ENCODE results near the gene GRID1. TPM values are rescaled to one million over a fixed set of nuclear protein-coding genes. Genes with fewer than 3 reads are reported as not detected.

Gene GRID1
- total RNA-seq, 3 donors from 2014 or later, result 2.3 to 8.5 (median 5.9) TPM

- no peak for DNase-seq (ENCODE audit: low spot score in 2 of 2)
- TF ChIP-seq POLR2A (IDR thresholded peaks at IDR 0.05), result no peak
- TF ChIP-seq POLR2AphosphoS5 (IDR thresholded peaks at IDR 0.05), result no peak
- TF ChIP-seq, protein P1, sequence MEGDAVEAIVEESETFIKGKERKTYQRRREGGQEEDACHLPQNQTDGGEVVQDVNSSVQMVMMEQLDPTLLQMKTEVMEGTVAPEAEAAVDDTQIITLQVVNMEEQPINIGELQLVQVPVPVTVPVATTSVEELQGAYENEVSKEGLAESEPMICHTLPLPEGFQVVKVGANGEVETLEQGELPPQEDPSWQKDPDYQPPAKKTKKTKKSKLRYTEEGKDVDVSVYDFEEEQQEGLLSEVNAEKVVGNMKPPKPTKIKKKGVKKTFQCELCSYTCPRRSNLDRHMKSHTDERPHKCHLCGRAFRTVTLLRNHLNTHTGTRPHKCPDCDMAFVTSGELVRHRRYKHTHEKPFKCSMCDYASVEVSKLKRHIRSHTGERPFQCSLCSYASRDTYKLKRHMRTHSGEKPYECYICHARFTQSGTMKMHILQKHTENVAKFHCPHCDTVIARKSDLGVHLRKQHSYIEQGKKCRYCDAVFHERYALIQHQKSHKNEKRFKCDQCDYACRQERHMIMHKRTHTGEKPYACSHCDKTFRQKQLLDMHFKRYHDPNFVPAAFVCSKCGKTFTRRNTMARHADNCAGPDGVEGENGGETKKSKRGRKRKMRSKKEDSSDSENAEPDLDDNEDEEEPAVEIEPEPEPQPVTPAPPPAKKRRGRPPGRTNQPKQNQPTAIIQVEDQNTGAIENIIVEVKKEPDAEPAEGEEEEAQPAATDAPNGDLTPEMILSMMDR (IDR thresholded peaks at IDR 0.05), result no peak
- Histone ChIP-seq H3K36me3 (no peaks in the 10 kb centered on the region), H3K27me3 (no peaks in the 10 kb centered on the region), H3K4me3 (no peak overlapping the region), H3K27ac (no peak overlapping the region), H3K9me3 (no peaks in the 10 kb centered on the region), H3K4me1 (no peaks in the 10 kb centered on the region)
- intact Hi-C loops (cut with DNase I; ENCODE audit: low total_unique reads), result no loop called here
Measured at GRCh38 chr10:86038371-86038770, 328.2 kb downstream of the GRID1 start.

- H3K9me3 ChIP-seq, result no peaks in the 10 kb centered on the region
- intact Hi-C loops (cut with DNase I; ENCODE audit: low total_unique reads), result no loop called here
- no peaks in the 10 kb centered on the region for H3K4me1 ChIP-seq
- H3K27me3 ChIP-seq, result no peaks in the 10 kb centered on the region
- no peaks in the 10 kb centered on the region for H3K36me3 ChIP-seq
- TF ChIP-seq POLR2AphosphoS5 (IDR thresholded peaks at IDR 0.05) (no peak), POLR2A (IDR thresholded peaks at IDR 0.05) (no peak)
- TF ChIP-seq, protein P1 (IDR thresholded peaks at IDR 0.05), result no peak
- H3K4me3 ChIP-seq, result no peak overlapping the region
- H3K27ac ChIP-seq, result no peak overlapping the region
- no peak for DNase-seq (ENCODE audit: low spot score in 2 of 2)
Measured at GRCh38 chr10:86037096-86037495, 329.5 kb downstream of the GRID1 start.

DNA sequence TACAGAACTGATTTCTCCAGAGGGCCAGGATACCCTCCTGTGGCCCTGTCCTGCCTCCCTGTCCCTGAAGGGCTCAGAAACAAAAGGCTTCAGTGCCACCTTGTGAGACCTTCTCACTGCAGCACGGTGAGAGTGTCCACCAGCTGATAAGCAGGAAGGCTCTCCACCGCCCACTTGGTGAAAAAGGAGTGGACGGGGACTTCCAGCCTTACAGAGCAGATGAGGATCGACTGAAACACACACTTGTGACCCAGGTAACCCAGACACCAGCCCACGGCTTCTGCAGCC, 330.1 kb downstream of the GRID1 start:
- Histone ChIP-seq H3K27me3 (no peaks in the 10 kb centered on the region), H3K9me3 (no peaks in the 10 kb centered on the region), H3K36me3 (no peaks in the 10 kb centered on the region), H3K4me3 (no peak overlapping the region), H3K4me1 (no peaks in the 10 kb centered on the region), H3K27ac (no peak overlapping the region)
- no peak for DNase-seq (ENCODE audit: low spot score in 2 of 2)
- intact Hi-C loops (cut with DNase I; ENCODE audit: low total_unique reads), result no loop called here
- TF ChIP-seq POLR2AphosphoS5 (IDR thresholded peaks at IDR 0.05) (no peak), POLR2A (IDR thresholded peaks at IDR 0.05) (no peak)
- TF ChIP-seq, protein P1 (IDR thresholded peaks at IDR 0.05), result no peak

GRCh38 chr10:86035791-86036543, 330.6 kb downstream of the GRID1 start:
- Histone ChIP-seq H3K27me3 (no peaks in the 10 kb centered on the region), H3K4me1 (no peaks in the 10 kb centered on the region), H3K27ac (no peak overlapping the region), H3K4me3 (no peak overlapping the region), H3K9me3 (no peaks in the 10 kb centered on the region), H3K36me3 (no peaks in the 10 kb centered on the region)
- intact Hi-C loops (cut with DNase I; ENCODE audit: low total_unique reads), result no loop called here
- no peak for DNase-seq (ENCODE audit: low spot score in 2 of 2)
- TF ChIP-seq POLR2AphosphoS5 (IDR thresholded peaks at IDR 0.05), result no peak
- TF ChIP-seq, protein P1 (IDR thresholded peaks at IDR 0.05), result no peak
- no peak for TF ChIP-seq POLR2A (IDR thresholded peaks at IDR 0.05)

GRCh38 chr10:86034710-86035109, 331.9 kb downstream of the GRID1 start:
- Histone ChIP-seq H3K4me3 (no peak overlapping the region), H3K27me3 (no peaks in the 10 kb centered on the region), H3K9me3 (no peaks in the 10 kb centered on the region), H3K4me1 (no peaks in the 10 kb centered on the region), H3K36me3 (no peaks in the 10 kb centered on the region), H3K27ac (no peak overlapping the region)
- DNase-seq (ENCODE audit: low spot score in 2 of 2), result no peak
- intact Hi-C loops (cut with DNase I; ENCODE audit: low total_unique reads), result no loop called here
- TF ChIP-seq, protein P1 (IDR thresholded peaks at IDR 0.05), result no peak
- TF ChIP-seq POLR2AphosphoS5 (IDR thresholded peaks at IDR 0.05) (no peak), POLR2A (IDR thresholded peaks at IDR 0.05) (no peak)

Measured in breast epithelium (tissue), 4 donors.